ENCODE measurements around the gene PTPRT. TPM values are rescaled to one million over a fixed set of nuclear protein-coding genes. Genes with fewer than 3 reads are reported as not detected.

PTPRT gene
- total RNA-seq, 1 experiment from 2014 or later, result 0.93 TPM

DNA sequence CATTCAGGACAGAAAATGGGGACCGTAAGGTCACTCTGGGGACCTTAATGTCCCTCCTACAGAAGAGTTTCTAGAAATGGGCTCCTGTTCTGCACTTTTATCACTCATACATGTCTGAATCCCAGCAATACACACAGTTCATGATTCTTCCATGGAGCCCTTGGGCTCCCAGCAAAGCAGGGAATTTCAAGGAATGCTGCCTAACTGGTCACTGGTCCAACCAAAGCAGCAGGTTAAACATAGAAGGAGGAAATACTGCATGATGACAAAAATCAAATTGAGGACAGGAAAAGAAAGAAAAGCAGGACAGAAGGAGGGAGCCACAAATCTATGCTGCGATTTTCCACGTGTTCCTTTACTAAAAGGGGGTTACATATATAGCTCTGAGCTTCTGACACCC is 300.2 kb downstream of the PTPRT start:
- peaks cover 2% of the 10 kb centered on the region for H3K9me3 ChIP-seq (replicated peaks)

DNA sequence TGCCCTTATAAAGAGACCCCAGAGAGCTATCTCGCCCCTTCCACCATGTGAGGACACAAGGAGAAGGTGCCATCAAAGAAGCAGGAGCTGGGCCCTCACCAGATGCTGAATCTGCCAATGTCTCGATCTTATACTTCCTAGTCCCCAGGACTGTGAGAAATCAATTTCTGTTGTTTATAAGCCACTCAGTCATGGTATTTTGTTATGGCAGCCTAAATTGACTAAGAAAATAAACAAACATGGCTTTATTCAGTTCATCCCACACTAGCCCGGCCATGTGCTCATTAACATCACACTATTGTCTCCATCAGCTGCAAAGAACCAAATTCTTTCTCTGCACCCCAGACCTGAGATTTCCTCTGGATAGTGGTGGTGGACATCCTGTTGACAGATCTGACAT is 302.4 kb downstream of the PTPRT start:
- H3K4me1 ChIP-seq, result peaks cover 23% of the 10 kb centered on the region
- no peak overlapping the region for H3K4me3 ChIP-seq
- no peaks in the 10 kb centered on the region for H3K36me3 ChIP-seq
- no peaks in the 10 kb centered on the region for H3K27me3 ChIP-seq
- peak overlapping the region; percentile 86 for H3K27ac ChIP-seq
- peaks cover 2% of the 10 kb centered on the region for H3K9me3 ChIP-seq (replicated peaks)
- peak; percentile 77 to 88 for DNase-seq

More for the DNA sequence above, 300.2 kb downstream of the PTPRT start:
- Histone ChIP-seq H3K4me1 (peaks cover 23% of the 10 kb centered on the region), H3K4me3 (no peak overlapping the region), H3K27me3 (no peaks in the 10 kb centered on the region), H3K36me3 (no peaks in the 10 kb centered on the region), H3K27ac (no peak overlapping the region)
- DNase-seq, result no peak

DNA sequence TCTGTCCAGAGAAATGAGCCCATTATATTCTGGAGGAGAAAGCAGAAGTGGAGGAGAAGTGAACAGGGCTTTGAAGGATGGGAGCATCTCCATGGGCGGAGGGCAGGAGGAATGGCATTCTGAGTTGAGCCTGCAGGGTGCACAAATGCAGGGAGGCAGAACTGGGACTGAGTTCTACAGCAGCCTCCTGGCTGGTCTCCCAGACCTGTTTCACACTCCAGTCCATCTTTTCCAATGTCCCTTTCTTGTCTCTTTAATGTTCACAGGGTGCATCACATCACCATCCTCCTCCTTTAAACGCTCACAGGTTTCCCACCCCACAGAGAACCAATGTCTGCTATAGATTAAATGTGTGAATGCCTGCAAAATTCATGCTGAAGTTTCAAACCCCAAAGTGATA is 302.9 kb downstream of the PTPRT start:
- H3K27ac ChIP-seq, result peak overlapping the region; percentile 86

DNA sequence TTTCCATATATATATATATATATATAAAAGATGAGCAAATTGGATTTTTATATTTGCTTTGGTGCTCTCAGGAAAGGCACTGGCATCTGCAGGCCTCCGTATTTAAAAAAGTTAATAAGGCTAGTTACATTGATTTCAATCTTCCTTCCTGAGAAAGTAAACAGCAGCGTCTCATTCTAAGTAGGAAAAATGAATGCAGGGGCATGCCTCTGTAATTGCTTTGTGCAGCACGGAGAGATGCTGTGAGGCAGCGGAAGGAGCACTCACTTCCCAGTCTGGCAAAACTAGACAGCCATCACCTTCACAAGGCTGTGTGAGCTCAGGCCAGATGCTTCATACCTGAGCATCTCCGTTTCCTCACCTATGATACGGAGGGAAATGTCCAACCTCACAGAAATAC is 303.7 kb downstream of the PTPRT start:
- Histone ChIP-seq H3K27ac (peak overlapping the region; percentile 86), H3K36me3 (no peaks in the 10 kb centered on the region), H3K9me3 (replicated peaks) (no peaks in the 10 kb centered on the region; the same call in none of the 2 replicates), H3K4me1 (peaks cover 24% of the 10 kb centered on the region), H3K27me3 (no peaks in the 10 kb centered on the region), H3K4me3 (no peak overlapping the region)
- no peak for DNase-seq

More for the DNA sequence above, 302.9 kb downstream of the PTPRT start:
- Histone ChIP-seq H3K4me1 (peaks cover 23% of the 10 kb centered on the region), H3K4me3 (no peak overlapping the region), H3K27me3 (no peaks in the 10 kb centered on the region), H3K36me3 (no peaks in the 10 kb centered on the region), H3K9me3 (replicated peaks) (peaks cover 2% of the 10 kb centered on the region)
- DNase-seq, result peak; percentile 55 to 65

DNA sequence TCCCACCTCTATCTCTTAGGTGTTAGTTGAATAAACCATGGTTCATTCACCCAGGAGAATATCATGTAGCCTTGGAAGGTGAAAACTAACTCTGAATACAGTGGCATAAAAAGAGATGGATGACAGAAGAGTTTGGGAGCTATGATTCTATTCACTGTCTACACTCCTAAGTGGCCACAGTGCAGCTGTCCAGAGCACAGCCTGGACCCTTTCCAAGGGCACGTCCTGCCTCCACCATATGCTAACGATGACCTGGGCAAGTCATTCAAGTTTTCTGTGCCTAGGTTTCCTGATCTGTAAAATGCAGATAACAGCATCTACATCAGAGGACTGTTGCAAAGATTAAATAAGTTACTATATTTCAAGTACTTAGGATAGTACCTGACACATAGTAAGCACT is 314.1 kb downstream of the PTPRT start:
- Histone ChIP-seq H3K4me1 (peaks cover 10% of the 10 kb centered on the region; the same call in 1 of the 2 replicates), H3K27ac (no peak overlapping the region; the same call in 1 of the 2 replicates), H3K27me3 (no peaks in the 10 kb centered on the region), H3K9me3 (replicated peaks) (no peaks in the 10 kb centered on the region), H3K36me3 (no peaks in the 10 kb centered on the region), H3K4me3 (no peak overlapping the region)
- peak; percentile 64 to 75 for DNase-seq

DNA sequence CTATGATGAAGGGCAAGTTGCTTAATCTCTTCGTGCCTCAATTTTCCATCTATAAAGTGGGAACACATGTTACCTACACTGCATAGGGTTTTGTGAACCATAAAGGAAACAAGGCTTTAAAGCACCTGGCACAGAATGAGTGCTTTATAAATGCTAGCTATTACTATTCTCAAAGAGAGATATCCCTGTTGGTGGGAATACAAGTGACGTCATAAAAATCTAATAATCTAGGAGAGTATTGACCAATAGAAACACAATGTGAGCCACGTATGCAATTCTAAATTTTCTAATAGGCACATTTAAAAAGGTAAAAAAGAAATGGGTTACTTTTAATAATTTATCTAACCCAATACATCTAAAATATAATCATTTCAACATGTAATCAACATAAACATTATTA is 316.4 kb downstream of the PTPRT start:
- Histone ChIP-seq H3K4me1 (peaks cover 8% of the 10 kb centered on the region; the same call in 1 of the 2 replicates), H3K36me3 (no peaks in the 10 kb centered on the region)
- no peak for DNase-seq

DNA sequence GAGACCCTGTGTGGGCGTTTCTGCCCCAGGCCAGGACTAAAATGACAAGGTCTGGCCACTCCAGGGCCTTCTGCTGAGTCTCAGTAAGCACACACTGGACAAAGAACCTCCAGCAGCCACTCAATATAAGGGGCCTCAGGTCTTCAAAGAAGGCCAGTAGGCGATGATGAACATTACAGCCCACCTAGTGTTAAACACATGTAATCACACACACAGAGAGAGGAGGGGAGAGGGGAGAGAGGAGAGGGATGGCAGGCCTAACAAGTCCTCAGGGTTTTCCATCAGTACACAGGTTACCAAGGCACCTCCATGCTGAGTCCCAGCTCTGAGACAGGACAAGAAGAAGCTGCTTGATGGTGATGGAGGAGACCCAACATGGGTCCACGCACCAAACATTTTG is 325.6 kb downstream of the PTPRT start:
- no peak overlapping the region for H3K4me3 ChIP-seq
- H3K27ac ChIP-seq, result no peak overlapping the region
- no peak for DNase-seq
- 0 out of 2 replicates have a peak, but pooled peaks cover 4% of the 10 kb centered on the region for H3K9me3 ChIP-seq (replicated peaks)
- no peaks in the 10 kb centered on the region for H3K36me3 ChIP-seq
- H3K4me1 ChIP-seq, result no peaks in the 10 kb centered on the region
- H3K27me3 ChIP-seq, result no peaks in the 10 kb centered on the region

More for the DNA sequence above, 316.4 kb downstream of the PTPRT start:
- no peak overlapping the region for H3K4me3 ChIP-seq
- H3K27ac ChIP-seq, result no peak overlapping the region
- no peaks in the 10 kb centered on the region for H3K27me3 ChIP-seq
- H3K9me3 ChIP-seq (replicated peaks), result no peaks in the 10 kb centered on the region

DNA sequence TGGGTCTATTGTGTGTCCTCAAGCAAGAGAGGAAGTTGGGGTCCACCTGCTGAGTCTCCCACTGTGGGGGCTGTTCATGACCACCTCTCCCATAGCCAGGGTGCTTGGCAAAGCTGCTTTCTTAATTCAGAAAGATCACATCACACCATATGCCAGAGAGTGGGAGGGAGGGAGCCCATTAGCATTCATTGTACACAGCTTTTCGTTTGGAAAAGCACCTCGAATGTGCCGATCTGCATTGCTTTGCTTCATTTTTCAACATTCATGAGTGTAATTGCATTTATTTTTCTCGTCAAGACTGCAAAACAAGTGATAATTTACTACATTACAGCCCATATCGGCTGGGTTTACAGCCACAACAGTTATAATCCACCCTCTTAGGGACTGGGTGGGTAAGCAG is 327.3 kb downstream of the PTPRT start:
- no peak for DNase-seq
- Histone ChIP-seq H3K4me3 (no peak overlapping the region), H3K4me1 (peaks cover 10% of the 10 kb centered on the region), H3K9me3 (replicated peaks) (0 out of 2 replicates have a peak, but pooled peaks cover 4% of the 10 kb centered on the region), H3K36me3 (no peaks in the 10 kb centered on the region), H3K27me3 (no peaks in the 10 kb centered on the region), H3K27ac (no peak overlapping the region)

DNA sequence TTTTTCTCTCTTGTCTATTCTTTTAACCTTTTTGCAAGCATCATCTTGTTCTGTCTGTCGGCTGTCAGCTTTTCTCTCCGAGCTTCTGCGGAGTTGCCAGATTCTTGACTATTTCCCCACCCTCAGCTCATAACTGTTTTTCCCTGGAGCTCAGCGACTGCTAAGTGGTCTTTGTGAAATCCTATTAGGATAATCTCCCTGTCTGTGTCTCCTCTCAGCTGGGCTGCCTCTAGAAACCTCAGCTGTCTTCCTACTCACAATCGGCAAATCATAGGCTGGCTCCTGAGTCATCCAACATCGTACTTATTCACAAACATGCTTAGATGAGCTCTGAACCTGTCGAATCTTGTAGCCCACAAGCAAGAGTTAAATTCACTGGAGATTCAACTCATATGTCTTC is 332.3 kb downstream of the PTPRT start:
- peak; percentile 88 to 94 for DNase-seq

DNA sequence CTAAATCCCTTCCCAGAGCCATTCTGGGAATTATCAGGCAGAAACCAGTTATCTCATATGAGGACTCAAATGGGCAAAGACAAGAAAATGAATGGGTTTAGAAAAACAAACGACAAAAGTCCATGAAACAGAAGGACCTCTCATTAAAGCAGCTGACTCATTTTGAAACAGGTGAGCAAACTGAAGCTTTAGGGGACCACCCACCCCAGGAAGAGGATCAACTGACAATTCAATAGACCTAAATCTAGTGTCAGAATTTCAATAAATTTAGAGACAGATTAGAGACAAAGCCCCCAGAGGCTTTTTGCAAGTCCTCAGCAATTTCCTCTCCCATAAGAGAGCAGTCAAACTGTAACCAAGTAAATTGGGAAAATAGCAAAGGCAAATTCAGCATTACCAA is 333.8 kb downstream of the PTPRT start:
- peaks cover 35% of the 10 kb centered on the region for H3K4me1 ChIP-seq
- 0 out of 2 replicates have a peak, but pooled peaks cover 1% of the 10 kb centered on the region for H3K9me3 ChIP-seq (replicated peaks)
- no peaks in the 10 kb centered on the region for H3K27me3 ChIP-seq
- no peaks in the 10 kb centered on the region for H3K36me3 ChIP-seq
- peak overlapping the region; percentile 79 for H3K27ac ChIP-seq
- no peak overlapping the region for H3K4me3 ChIP-seq
- DNase-seq, result peak; percentile 76 to 91

More for the DNA sequence above, 332.3 kb downstream of the PTPRT start:
- Histone ChIP-seq H3K27me3 (no peaks in the 10 kb centered on the region), H3K9me3 (replicated peaks) (0 out of 2 replicates have a peak, but pooled peaks cover 4% of the 10 kb centered on the region), H3K4me1 (peaks cover 35% of the 10 kb centered on the region), H3K4me3 (peak overlapping the region; percentile 12; the same call in 1 of the 2 replicates), H3K27ac (peak overlapping the region; percentile 79), H3K36me3 (no peaks in the 10 kb centered on the region)

DNA sequence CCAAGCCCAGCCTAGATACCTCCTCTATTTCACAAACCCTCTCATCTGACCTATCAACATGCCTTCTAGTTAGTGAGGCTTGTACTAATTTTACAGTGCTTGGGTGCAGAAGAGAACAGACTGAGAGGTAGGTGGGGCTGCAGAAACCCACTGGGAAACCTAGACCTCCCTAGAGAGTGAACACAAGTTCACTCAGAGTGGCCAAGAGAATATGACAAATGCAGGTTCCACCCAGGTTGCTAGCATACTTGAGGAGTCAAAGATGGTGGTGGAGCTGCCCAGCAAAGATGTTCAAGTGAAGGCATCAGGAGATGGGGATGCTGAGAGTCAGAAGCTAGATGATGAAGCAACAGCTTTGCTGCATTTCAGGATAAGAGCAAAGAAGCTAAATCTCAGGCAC is 337.0 kb downstream of the PTPRT start:
- no peak overlapping the region for H3K27ac ChIP-seq
- H3K9me3 ChIP-seq (replicated peaks), result no peaks in the 10 kb centered on the region
- H3K4me1 ChIP-seq, result peaks cover 25% of the 10 kb centered on the region
- no peaks in the 10 kb centered on the region for H3K27me3 ChIP-seq
- no peak overlapping the region for H3K4me3 ChIP-seq
- DNase-seq, result no peak
- H3K36me3 ChIP-seq, result no peaks in the 10 kb centered on the region

DNA sequence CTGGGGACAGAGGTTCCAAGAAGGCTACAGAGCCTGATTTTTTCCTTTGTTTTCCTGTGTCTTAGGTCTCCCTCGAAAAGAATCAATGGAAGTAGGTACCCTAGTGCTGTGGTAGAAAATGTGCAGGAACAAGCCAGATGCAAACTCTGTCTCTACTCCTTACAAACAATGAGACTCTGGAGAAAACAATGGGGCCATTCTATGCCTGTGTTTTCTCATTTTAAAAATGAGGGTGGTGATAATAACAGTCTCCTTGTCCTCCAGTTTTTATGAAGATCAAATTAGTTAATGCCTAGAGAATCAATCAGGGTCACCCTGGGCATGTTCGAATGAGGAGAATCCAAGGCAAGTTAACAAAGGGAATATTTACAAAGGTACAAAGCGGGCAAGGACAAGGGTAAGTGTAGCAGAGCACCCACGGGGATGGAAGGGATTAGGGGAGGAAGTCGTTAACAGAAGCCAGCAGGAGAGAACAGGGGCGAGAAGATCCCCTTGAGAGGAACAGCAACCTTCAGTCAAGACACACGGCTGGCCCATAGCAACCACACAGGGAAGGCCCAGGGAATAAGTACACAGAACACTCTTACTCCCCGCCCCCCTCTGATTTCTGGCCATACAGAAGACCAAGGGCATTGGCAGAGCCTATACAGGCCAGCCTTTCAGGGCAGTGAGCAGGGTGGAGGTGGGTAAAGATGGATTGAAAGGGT is 342.8 kb downstream of the PTPRT start:
- Histone ChIP-seq H3K27ac (no peak overlapping the region), H3K27me3 (no peaks in the 10 kb centered on the region), H3K36me3 (no peaks in the 10 kb centered on the region), H3K9me3 (replicated peaks) (no peaks in the 10 kb centered on the region), H3K4me1 (peaks cover 2% of the 10 kb centered on the region; the same call in 1 of the 2 replicates), H3K4me3 (no peak overlapping the region)
- DNase-seq, result peak in 1 of 2 experiments; percentile 30

DNA sequence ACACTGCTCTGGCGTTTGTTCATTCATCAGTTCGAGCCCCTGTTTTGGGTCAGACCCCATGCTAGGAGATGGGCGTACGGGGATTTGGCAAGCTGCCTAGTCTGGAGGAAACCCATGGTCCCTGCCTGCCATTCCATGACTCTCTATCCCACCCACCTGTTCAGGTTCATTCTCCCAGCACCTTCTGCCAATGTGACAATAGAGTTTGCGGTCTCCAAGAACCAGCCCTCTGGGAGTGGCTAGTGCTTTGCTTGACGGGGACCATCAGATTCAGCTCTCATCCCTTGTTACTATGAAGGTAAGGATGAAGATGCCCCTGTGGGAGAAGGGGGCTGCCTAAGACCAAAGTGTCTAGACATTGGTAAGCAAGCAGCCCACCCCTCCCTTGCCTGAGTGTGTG is 345.0 kb downstream of the PTPRT start:
- H3K4me3 ChIP-seq, result no peak overlapping the region
- no peak for DNase-seq
- H3K36me3 ChIP-seq, result no peaks in the 10 kb centered on the region
- H3K27me3 ChIP-seq, result 0 out of 2 replicates have a peak, but pooled peaks cover 3% of the 10 kb centered on the region
- peaks cover 2% of the 10 kb centered on the region; the same call in 1 of the 2 replicates for H3K4me1 ChIP-seq
- H3K27ac ChIP-seq, result no peak overlapping the region
- no peaks in the 10 kb centered on the region for H3K9me3 ChIP-seq (replicated peaks)

DNA sequence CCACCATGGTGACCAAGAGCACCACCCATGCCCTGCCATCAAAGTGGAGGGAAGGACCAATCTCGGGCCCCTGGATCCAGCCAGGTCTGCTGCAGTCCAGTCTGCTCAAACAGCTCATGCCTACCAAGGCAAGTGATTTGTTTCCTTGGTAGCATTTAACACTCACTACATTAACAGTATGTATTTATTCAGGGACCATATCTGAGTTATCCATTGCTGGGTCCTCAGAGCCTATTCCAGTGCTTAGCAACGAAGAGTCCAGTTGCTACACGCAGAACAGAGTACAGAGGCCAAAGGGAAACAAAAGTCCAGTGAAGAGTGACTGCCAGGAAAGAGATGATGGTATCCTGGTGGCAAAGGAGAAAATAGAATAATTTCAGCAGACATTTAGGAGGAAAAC is 352.2 kb downstream of the PTPRT start:
- Histone ChIP-seq H3K27me3 (0 out of 2 replicates have a peak, but pooled peaks cover 3% of the 10 kb centered on the region), H3K4me3 (no peak overlapping the region), H3K9me3 (replicated peaks) (0 out of 2 replicates have a peak, but pooled peaks cover 3% of the 10 kb centered on the region), H3K36me3 (no peaks in the 10 kb centered on the region), H3K4me1 (no peaks in the 10 kb centered on the region), H3K27ac (no peak overlapping the region)
- DNase-seq, result no peak

DNA sequence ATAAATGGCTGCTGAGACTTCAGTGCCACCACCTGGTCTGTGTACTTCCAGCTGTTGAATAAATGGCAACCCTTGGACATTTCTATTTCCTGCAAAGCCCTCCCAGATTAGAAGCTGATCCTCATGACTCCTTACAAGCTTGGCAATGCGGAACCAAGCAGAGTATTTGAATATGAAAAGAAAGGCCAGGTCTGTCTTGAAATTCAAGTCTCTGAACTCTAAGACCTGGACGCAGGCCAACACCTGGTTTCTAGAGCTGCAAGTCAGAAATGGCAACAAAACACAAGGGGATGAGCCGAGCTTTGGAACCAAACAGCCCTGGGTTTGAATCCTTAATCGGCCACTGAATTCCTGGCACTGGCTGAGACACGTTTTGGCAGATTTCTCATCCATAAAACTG is 353.4 kb downstream of the PTPRT start:
- H3K36me3 ChIP-seq, result no peaks in the 10 kb centered on the region
- DNase-seq, result peak in 1 of 2 experiments; percentile 47
- 0 out of 2 replicates have a peak, but pooled peaks cover 3% of the 10 kb centered on the region for H3K9me3 ChIP-seq (replicated peaks)
- H3K4me1 ChIP-seq, result no peaks in the 10 kb centered on the region
- H3K4me3 ChIP-seq, result no peak overlapping the region
- H3K27me3 ChIP-seq, result 0 out of 2 replicates have a peak, but pooled peaks cover 3% of the 10 kb centered on the region
- no peak overlapping the region for H3K27ac ChIP-seq

Measured in SJCRH30 (cell line).